Measurements from ENCODE around the gene STX4.

DNA sequence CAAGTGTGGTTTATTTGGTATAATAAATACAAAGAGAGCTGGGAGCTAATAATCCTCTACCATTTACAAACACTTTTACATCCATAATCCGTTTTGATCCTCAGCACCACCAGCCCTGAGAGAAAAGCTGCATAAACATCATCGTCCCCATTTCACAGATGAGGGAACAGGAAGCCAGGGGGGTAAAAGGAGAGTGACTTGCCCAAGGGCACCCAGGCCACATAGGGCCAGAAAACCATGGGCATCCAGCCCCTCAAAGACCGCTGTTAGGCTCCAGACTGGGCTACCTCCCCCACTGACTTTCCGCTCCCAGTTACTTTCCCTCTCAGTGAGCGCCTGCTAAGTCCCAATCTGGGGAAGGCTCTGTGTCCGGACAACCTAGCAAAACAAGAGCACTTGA, 29.6 kb upstream of the STX4 start:
- TF ChIP-seq POLR2AphosphoS5 (IDR thresholded peaks at IDR 0.05; ENCODE audit: borderline replicate concordance, low read depth, low read length) (no peak), EZH2 (IDR thresholded peaks at IDR 0.05) (no peak)
